AG04449 (cell line): Measurements from ENCODE around the gene NR2C2.

Source experiments
- CTCF ChIA-PET: fragments of 350-600 bp; formaldehyde crosslinking; extraction: SDS; loops from one replicate; lab custom pipeline; 2021; ENCODE audit warnings: antibody characterized with exemption; lab: Yijun Ruan, JAX
- POLR2A ChIA-PET: fragments of 400-600, 350-600 bp; formaldehyde crosslinking; extraction: SDS; loops from one replicate; lab custom pipeline; 2020; ENCODE audit warnings: antibody characterized with exemption, inconsistent platforms; lab: Yijun Ruan, JAX
- DNase-seq: peaks from one replicate; pipeline ENCODE4 v3.0.0-alpha.2; 2010; ENCODE audit warnings: low read depth, low spot score
- H3K4me3 ChIP-seq: 2 replicates; pipeline ENCODE4 v1.5.1; 2011; ENCODE audit warnings: low read depth, mild to moderate bottlenecking, control low read depth, low read length
- TF ChIP-seq, protein P1 (sequence below): IDR thresholded peaks from one replicate; pipeline ENCODE4 v1.5.1; 2011; ENCODE audit warnings: mild to moderate bottlenecking, moderate library complexity, low read length, control low read depth, inconsistent platforms; ENCODE audit not compliant: insufficient read depth; ENCODE audit errors: missing control alignments

Gene NR2C2

GRCh38 chr3:14905055-14905657, 42.2 kb upstream of the NR2C2 start:
- TF ChIP-seq, protein P1, sequence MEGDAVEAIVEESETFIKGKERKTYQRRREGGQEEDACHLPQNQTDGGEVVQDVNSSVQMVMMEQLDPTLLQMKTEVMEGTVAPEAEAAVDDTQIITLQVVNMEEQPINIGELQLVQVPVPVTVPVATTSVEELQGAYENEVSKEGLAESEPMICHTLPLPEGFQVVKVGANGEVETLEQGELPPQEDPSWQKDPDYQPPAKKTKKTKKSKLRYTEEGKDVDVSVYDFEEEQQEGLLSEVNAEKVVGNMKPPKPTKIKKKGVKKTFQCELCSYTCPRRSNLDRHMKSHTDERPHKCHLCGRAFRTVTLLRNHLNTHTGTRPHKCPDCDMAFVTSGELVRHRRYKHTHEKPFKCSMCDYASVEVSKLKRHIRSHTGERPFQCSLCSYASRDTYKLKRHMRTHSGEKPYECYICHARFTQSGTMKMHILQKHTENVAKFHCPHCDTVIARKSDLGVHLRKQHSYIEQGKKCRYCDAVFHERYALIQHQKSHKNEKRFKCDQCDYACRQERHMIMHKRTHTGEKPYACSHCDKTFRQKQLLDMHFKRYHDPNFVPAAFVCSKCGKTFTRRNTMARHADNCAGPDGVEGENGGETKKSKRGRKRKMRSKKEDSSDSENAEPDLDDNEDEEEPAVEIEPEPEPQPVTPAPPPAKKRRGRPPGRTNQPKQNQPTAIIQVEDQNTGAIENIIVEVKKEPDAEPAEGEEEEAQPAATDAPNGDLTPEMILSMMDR, result no peak
- no peak for DNase-seq
- CTCF ChIA-PET, result interaction anchor here (1.4 kb wide), 1 partner anchor 16 kb away, joined by 3 read pairs; no protein-coding TSS in a partner anchor
- POLR2A ChIA-PET, result no interaction called here
- no peak overlapping the region for H3K4me3 ChIP-seq

DNA sequence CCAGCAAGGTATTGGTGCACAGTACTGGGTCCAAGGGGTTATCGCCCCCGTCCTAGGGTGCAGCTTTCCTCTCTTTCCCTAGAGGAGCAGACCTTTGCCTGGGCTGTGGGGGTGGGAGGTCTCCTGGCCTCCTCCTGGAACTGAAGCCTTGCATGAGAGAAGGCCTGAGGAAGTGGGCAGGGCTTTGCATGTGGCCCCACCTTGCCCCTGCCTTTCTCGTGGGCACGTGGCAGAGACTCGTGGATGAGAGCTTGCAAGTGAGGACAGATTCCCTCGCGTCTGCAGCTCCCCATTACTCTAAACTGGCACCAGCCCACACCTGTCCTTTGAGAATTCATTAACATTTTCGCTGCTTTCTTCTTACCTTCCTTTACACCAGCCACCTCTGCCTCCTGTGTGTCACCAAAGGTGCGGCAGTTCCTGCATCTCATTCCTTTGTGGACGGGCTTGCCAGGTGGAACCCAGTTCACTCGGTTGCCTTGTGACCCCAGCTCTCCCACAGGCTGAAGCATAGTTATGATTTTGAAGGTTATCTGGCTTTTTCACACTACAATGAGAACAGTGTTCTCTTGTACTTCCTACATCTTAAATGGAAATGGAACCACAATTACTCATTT, 40.9 kb upstream of the NR2C2 start:
- H3K4me3 ChIP-seq, result no peak overlapping the region
- CTCF ChIA-PET, result no interaction called here
- no peak for DNase-seq
- TF ChIP-seq, protein P1, result no peak
- POLR2A ChIA-PET, result interaction anchor here (0.6 kb wide), 1 partner anchor 114 kb away, joined by 3 read pairs; no protein-coding TSS in a partner anchor

DNA sequence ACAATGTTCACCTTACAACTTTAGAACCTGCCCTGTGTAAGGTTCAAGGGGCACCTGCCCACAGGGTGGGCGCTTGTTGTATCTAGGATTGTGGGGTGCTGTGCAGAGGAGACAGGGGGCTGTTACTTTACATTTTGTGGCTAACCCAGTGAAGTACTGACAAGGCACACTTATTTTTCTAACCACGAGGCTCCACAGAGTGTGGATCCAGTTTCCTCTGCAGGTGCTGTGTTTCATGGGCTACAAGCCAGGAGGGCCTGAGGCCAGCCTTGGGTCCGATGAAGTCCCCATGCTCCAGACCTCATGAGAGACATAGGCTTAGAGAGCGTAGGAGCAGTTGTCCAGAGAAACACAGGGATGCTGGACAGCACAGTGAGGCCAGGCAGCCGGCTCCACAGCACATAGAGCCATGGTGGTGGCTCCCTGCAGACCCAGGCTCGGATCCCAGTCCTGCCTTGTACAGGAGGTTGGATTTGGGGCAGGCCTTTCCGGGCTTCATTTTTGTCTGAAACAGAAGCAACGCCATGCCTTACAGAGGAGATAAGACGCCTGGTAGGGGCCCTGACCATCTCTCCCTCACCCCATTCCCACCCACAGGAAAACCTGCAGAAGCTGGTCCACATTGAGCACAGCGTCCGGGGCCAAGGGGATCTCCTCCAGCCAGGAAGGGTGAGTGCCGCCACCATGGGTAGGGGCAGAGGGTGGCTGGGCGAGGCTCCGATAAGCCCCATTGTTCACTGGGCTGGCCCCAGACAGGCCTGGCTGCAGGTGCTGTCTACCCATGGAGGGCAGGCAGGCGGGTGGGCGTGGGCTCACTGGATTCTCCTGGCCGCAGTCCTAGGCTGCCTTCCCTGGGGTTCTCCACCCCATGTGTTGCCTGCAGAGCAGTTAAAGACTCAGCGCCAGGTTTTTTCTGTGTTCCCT, 40.1 kb upstream of the NR2C2 start:
- H3K4me3 ChIP-seq, result no peak overlapping the region
- TF ChIP-seq, protein P1, result no peak
- ChIA-PET POLR2A (no interaction called here), CTCF (no interaction called here)
- no peak for DNase-seq

DNA sequence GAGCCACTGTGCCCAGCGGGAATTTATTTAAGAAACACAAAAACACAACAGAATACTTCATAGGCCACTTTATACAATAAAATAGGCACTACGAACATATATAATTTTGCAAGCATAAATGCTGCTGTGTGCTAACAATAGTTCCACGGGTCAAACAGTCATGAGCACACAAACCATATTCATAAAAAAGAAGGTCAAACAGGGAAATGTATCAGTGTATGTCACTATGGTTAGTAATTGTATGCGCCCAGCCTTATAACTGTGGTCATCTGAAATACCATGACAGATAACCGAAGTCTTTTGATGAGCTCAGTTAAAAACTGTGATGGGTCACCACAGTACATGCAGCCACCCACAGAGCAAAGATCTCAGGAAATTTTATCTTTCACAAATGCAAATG, 38.1 kb upstream of the NR2C2 start:
- no peak overlapping the region for H3K4me3 ChIP-seq
- no peak for DNase-seq
- POLR2A ChIA-PET, result no interaction called here
- CTCF ChIA-PET, result interaction anchor here (2.0 to 2.3 kb wide), 2 partner anchors 12 to 14 kb away, joined by 5 to 7 read pairs; no protein-coding TSS in a partner anchor
- TF ChIP-seq, protein P1, result no peak

DNA sequence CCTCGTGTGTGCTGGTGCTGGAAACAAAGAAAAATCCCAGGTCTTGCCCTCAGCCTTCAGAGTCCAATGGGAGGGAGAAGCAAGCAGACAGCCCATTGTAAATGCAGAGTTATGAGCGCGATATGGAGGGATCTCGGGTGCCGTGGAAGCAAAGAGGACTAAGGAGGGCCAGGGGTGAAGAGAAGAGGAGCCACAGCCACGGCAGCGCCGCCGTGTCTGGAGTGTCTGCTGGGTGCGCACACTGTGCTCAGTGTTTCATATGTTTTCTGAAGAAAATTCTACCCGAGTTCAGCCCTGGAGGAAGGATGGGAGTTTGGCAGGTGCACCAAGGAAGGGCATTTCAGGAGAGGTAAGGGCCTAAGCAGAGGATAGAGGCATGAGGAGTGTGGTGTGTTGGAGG, 35.7 kb upstream of the NR2C2 start:
- TF ChIP-seq, protein P1, result no peak
- H3K4me3 ChIP-seq, result no peak overlapping the region
- no peak for DNase-seq
- ChIA-PET CTCF (interaction anchor here (1.0 kb wide), 1 partner anchor 15 kb away, joined by 3 read pairs; no protein-coding TSS in a partner anchor), POLR2A (no interaction called here)
